Nephron progenitor cell (in vitro differentiated cells): ENCODE data around the gene PLA2G2F.

Source experiments
- DNase-seq: peaks from one replicate; pipeline ENCODE4 v3.0.0; 2021
- H3K27ac Mint-ChIP-seq: 2 replicates; pipeline ENCODE4 v1.8.0; 2021; ENCODE audit warnings: mild to moderate bottlenecking, moderate library complexity, mixed read lengths
- H3K27me3 Mint-ChIP-seq: 2 replicates; pipeline ENCODE4 v1.8.0; 2021; ENCODE audit warnings: mild to moderate bottlenecking, low read depth, mixed read lengths; ENCODE audit not compliant: poor library complexity
- H3K36me3 Mint-ChIP-seq: 2 replicates; pipeline ENCODE4 v1.8.0; 2021; ENCODE audit warnings: low read depth, mixed read lengths
- H3K4me1 Mint-ChIP-seq: 2 replicates; pipeline ENCODE4 v1.8.0; 2021; ENCODE audit warnings: mixed read lengths
- H3K4me3 Mint-ChIP-seq: 2 replicates; pipeline ENCODE4 v1.8.0; 2021; ENCODE audit warnings: mild to moderate bottlenecking, moderate library complexity, mixed read lengths
- H3K9me3 Mint-ChIP-seq: 2 replicates; pipeline ENCODE4 v1.8.0; 2021; ENCODE audit warnings: mild to moderate bottlenecking, moderate library complexity, mixed read lengths
- TF ChIP-seq, protein P1 (sequence below): fragments of 200-600 bp; sonication (generic); IDR thresholded peaks from 2 replicates; pipeline ENCODE4 v1.5.0; 2021; ENCODE audit warnings: antibody characterized with exemption

PLA2G2F gene

GRCh38 chr1:20165522-20165951 lies 26.4 kb downstream of the PLA2G2F start:
- peaks cover 40% of the 10 kb centered on the region for H3K4me1 Mint-ChIP-seq
- DNase-seq, result no peak
- H3K36me3 Mint-ChIP-seq, result no peaks in the 10 kb centered on the region
- peaks cover 25% of the 10 kb centered on the region for H3K27me3 Mint-ChIP-seq
- peaks cover 53% of the 10 kb centered on the region for H3K9me3 Mint-ChIP-seq
- H3K4me3 Mint-ChIP-seq, result no peak overlapping the region
- TF ChIP-seq, protein P1, sequence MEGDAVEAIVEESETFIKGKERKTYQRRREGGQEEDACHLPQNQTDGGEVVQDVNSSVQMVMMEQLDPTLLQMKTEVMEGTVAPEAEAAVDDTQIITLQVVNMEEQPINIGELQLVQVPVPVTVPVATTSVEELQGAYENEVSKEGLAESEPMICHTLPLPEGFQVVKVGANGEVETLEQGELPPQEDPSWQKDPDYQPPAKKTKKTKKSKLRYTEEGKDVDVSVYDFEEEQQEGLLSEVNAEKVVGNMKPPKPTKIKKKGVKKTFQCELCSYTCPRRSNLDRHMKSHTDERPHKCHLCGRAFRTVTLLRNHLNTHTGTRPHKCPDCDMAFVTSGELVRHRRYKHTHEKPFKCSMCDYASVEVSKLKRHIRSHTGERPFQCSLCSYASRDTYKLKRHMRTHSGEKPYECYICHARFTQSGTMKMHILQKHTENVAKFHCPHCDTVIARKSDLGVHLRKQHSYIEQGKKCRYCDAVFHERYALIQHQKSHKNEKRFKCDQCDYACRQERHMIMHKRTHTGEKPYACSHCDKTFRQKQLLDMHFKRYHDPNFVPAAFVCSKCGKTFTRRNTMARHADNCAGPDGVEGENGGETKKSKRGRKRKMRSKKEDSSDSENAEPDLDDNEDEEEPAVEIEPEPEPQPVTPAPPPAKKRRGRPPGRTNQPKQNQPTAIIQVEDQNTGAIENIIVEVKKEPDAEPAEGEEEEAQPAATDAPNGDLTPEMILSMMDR, result peak; percentile 16
- no peak overlapping the region for H3K27ac Mint-ChIP-seq

DNA sequence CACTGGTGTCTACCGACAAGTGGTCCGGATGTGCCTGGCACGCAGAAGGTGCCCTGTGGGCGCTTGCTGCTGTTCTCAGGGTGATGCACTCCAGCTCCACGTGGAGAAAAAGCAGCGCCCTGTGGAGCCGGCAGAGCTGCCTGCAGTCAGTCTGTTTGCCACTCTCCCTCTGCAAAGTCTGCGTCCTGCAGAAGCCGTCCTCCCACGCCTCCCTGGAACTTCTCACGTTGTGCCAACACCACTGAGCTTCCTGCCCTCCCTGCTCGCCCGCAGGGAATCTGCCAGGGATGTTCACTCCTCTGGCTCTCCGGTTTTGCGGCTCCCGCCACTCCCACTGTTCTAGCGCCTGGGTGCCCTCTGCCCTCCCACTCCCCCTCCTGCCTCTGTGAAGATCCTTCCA lies 26.9 kb downstream of the PLA2G2F start:
- Mint-ChIP-seq H3K27me3 (peaks cover 21% of the 10 kb centered on the region), H3K9me3 (peaks cover 48% of the 10 kb centered on the region), H3K4me3 (no peak overlapping the region), H3K4me1 (peaks cover 40% of the 10 kb centered on the region), H3K36me3 (no peaks in the 10 kb centered on the region), H3K27ac (peak overlapping the region; percentile 0)
- DNase-seq, result no peak
- TF ChIP-seq, protein P1, result no peak

- peaks cover 37% of the 10 kb centered on the region for H3K9me3 Mint-ChIP-seq
- H3K27ac Mint-ChIP-seq, result no peak overlapping the region
- TF ChIP-seq, protein P1, result no peak
- no peak for DNase-seq
- H3K4me3 Mint-ChIP-seq, result no peak overlapping the region
- H3K27me3 Mint-ChIP-seq, result peaks cover 14% of the 10 kb centered on the region
- no peaks in the 10 kb centered on the region for H3K36me3 Mint-ChIP-seq
- peaks cover 40% of the 10 kb centered on the region for H3K4me1 Mint-ChIP-seq
Measured at GRCh38 chr1:20167126-20167525, 28.0 kb downstream of the PLA2G2F start.

DNA sequence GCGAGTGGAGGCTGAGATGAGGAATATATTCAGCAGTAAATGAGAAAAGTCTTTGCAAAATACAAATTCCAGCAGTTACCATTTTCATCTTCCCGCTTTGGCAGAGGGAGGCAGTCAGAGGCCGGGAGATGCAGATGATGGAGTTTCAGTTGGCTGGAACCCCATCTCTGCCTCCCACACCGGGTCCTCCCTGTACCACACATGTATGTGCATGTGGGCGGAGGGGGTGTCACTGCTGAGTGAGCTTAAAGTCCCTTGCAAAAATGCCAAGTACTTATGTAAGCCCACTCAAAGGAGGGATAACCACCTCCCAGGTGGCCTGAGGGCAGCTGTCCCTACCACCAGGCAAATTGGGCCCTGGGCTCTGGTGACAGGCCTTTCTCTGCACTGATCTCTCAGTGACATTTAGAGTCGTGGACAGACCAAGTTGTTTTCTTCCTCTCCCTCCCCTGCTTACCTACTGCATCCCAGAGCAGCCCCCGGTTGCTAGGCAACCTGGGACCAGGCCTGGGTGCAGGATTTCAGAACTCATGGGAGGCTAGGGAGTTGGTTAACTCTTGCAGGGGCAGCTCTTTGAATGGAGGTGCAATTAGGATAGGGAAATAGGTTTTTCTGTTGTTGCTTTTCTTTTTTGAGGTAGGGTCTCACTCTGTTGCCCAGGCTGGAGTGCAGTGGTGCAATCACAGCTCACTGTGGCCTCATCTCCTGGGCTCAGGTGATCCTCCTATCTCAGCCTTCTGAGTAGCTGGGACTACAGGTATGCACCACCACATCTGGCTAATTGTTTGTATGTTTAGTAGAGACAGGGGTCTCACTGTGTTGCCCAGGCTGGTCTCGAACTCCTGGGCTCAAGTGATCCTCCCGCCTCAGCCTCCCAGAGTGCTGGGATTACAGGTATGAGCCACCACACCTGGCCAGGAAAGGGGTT lies 29.7 kb downstream of the PLA2G2F start:
- no peaks in the 10 kb centered on the region for H3K36me3 Mint-ChIP-seq
- TF ChIP-seq, protein P1, result no peak
- H3K4me1 Mint-ChIP-seq, result peaks cover 40% of the 10 kb centered on the region
- peak overlapping the region; percentile 7 for H3K4me3 Mint-ChIP-seq
- H3K9me3 Mint-ChIP-seq, result peaks cover 21% of the 10 kb centered on the region
- DNase-seq, result peak; percentile 25
- H3K27ac Mint-ChIP-seq, result peak overlapping the region; percentile 57
- H3K27me3 Mint-ChIP-seq, result peaks cover 10% of the 10 kb centered on the region

GRCh38 chr1:20169932-20170331 lies 30.8 kb downstream of the PLA2G2F start:
- no peak for DNase-seq
- Mint-ChIP-seq H3K9me3 (peaks cover 11% of the 10 kb centered on the region), H3K4me3 (no peak overlapping the region), H3K27me3 (peaks cover 10% of the 10 kb centered on the region), H3K36me3 (no peaks in the 10 kb centered on the region), H3K4me1 (peaks cover 45% of the 10 kb centered on the region), H3K27ac (no peak overlapping the region)
- TF ChIP-seq, protein P1, result no peak
